NCI-H774 (cell line): Measurements from ENCODE around the gene PARP16.
"Not testable (repeated sequence)": the region's sequence is repeated elsewhere in the genome, so short reads cannot be mapped to it uniquely, and the experiment has no call there.

Source experiments
- DNase-seq: peaks from one replicate; lab custom pipeline; 2025; lab: John Stamatoyannopoulos, UW

PARP16 gene

DNA sequence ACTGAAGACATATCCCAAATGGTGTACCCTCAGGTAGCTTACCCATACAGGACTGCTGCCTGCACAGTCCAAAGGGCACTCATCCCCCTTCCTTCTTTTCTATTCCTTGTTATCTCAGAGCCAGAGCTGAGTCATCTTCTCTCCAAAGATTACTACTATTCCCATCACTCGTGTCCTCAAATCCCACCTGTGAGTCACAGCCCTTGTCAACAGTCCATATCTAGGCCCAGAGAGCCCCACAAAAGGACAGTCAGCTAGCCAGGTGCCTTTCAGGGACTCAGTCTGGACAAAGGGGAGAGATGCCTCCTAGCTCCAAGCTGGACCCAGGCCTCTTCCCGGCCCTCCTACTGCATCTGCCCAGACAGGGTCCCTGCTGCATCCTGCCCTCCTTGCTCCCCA lies 11.0 kb downstream of the PARP16 start:
- DNase-seq: no peak

DNA sequence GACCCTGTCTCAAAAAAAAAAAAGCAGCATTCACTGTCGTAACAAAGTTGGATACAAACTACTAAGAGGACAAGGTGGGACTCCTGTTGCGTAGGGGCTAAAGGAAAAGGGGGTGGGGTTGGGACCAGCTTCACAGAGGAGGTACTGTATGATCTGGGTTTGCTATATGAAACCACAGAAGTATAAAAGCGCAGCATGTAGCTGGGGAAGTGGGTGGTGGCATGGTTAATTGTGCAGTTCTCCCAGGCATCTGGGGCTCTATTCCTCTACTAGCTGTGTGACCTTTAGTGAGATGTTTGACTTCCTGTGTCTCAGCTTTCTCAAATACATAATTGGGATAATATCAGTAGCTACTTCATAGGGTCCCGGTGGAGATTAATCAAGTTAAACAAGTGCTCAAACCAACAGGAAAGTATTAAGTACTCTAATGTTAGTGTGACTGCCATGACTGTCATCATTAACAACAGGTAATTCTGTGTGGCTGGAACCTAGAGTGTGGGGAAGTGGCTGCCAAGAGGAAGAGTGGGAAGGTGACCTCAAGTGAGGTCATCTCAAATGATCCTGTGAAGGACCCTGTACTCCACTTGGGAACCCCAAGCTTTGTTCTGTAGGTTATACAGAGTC lies 11.5 kb downstream of the PARP16 start:
- no peak for DNase-seq

DNA sequence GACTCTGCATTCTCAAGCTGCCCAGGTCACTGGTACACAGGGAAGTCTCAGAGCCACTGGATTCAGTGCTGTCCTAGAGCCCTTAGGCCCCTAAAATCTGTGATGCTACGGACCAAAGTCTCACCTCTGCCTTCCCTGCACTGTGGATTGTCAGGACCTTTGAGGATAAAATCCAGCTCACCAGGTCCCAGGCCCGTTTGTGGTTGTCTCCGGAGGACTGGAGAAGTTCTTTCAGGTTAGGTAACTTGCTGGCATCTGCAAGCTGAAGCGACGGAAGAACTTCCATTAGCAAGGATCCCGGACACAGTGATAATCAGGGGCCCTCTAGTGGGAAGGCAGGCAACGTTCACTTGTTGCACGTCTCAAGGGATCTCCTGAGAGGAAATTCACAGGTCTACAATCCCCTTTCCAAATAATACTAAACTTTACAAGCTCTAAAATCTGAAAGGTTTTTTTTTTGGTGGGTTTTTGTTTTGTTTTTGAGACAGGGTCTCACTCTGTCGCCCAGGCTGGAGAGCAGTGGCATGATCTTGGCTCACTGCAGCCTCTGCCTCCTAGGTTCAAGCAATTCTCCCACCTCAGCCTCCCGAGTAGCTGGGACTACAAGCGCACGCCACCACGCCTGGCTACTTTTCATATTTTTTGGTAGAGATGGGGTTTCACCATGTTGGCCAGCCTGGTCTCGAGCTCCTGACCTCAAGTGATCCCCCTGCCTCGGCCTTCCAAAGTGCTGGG lies 15.7 kb downstream of the PARP16 start:
- DNase-seq: not testable (repeated sequence)

- no peak for DNase-seq
Observed at GRCh38 chr15:65268411-65268810, 18.3 kb downstream of the PARP16 start.

DNA sequence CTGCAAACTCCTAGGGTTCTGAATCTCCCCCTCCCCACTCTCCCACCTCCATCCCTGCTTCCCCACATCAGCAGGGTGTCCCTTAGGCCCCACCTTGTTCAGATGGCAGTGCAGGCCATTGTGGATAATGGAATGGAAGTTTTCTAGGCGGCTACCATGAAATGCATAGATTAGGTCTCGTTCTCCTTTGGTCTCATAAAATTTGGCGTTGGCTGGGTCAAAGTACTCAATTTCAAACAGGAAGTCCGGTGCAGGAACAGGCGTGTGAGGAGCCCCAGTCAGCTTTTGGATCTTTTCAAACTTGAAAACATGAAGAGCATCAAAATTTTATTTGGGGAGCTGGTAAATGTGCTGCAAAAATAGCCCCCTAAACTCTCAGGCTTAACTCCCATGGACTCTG lies 20.2 kb downstream of the PARP16 start:
- no peak for DNase-seq

DNA sequence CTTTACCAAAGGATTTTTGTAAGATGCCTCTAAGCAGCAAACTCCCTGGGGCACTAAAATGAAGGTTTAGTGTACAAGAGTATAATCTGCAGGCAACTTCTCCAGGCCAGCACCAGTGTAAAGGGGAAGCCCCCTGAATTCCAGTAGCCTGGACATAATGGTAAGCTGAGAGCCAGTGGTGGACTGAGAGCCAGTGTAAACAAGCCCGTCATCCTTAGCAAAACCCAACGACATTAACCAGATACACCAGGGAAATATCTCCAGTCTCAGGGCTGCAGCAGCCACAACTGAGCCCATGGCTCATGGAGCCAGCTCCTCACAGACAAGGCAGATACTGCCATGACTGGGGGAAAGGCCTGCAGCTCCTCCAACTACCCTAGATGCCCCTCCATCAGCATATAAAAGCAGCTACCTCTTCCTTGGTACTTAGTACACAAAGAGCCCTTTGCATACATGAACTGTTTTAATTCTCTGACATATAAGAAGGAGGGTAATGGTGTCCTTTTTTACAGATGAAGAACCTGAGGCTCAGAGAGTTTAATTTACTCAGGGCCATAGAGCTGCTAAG lies 21.7 kb downstream of the PARP16 start:
- no peak for DNase-seq

DNA sequence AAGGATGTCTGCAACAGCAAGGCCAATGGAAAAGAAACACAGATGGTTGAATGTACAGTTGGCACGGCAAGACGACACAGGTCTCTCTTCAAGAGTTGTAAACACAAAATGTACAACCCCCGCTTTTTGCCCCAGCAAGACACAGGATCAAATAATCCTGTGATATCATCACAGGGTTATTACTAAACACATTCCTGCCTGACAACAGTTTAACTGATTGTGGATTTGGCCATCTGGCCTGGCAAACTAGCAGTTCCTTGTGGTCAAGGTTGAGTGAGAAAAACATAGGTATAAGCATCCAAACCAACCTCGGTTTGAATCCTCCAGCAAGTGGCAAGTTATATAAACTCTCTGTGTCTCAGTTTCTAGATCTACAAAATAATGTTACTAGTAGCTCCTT lies 23.4 kb downstream of the PARP16 start:
- DNase-seq: no peak

DNA sequence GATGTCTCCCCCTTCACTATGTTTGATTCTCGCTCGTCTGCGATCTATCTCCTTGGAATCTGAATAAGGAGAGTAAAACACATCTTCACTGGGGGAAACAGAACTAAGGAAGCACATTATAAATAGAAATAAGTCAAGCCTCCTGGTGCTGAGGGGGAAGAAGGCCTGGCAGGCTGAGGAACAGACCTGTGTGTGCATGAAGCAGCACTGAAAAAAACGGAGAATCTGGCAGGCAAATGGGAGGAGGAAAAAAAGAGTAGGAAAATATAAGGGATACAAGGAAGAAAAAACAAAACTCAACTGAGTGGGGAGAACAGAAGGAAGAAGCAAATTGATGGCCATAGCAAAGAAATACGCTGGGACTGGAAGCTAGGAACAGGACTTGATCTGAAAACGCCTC lies 25.7 kb downstream of the PARP16 start:
- DNase-seq: no peak

- no peak for DNase-seq
Observed at GRCh38 chr15:65259367-65259797, 27.3 kb downstream of the PARP16 start.

DNA sequence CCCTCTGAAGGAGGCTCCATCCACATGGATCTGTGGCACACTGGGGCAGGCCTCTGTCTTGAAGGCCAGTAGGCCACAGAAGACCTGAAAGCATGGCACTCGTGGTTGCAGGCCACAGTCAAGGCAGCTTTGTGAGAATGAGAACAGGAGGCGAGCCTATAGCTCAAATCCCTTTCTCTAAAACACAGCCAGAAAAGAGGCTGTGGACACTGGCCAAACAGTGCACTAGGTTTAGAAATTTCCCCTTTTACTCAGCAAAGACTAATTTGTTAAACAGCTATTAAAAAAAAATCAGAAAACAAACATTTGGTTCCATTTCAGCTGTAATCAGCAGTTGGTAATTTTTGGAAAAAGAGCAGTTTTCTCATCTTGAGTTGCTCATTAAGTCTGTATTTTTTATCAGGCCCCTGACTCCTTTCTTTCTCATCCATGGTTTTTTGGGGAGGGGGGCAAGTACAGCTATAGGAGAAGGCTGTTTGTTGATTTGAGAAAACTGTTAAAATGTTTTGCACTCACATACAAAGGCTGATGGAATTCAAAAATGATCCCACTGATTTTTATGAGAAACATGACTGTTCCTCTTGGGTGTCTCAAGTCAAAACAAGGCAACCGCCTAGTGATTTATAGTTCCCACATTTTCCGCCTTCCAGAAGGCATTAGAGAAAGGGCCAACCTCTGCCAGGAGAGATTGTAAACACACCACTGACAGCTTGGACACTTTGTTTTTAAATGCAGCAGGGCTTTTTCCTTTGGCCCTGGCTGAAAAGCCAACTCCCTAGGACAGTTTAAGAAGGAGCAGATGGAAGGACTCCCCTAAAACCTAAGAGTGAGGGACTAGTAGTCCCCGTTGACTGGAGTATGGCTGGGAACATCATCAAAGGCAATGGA lies 28.1 kb downstream of the PARP16 start:
- no peak for DNase-seq

- DNase-seq: no peak
Observed at GRCh38 chr15:65255486-65256140, 31.1 kb downstream of the PARP16 start.

DNA sequence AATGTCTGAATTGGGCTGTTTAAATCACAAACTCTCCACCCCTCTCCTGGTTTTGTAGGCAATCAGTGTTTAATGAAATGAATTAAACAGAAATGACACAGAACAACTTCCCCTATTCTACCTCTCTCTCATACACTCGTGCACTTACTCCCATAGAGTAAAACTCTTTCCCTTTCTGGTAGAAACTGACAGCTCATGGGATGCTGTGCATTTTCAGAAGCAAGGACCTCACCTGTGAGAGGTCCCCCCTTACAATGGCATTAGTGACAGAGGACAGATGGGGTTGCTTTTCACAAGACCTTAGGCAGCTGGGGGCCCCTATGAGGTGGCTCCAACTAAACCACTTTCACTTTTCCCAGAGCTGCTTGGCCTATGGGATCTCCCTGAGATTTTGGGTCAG lies 31.9 kb downstream of the PARP16 start:
- no peak for DNase-seq

- DNase-seq: no peak
Observed at GRCh38 chr15:65254356-65254755, 32.3 kb downstream of the PARP16 start.

- no peak for DNase-seq
Observed at GRCh38 chr15:65249641-65250040, 37.0 kb downstream of the PARP16 start.

- no peak for DNase-seq
Observed at GRCh38 chr15:65248511-65249255, 38.0 kb downstream of the PARP16 start.

GRCh38 chr15:65246939-65247338 lies 39.7 kb downstream of the PARP16 start:
- DNase-seq: no peak

DNA sequence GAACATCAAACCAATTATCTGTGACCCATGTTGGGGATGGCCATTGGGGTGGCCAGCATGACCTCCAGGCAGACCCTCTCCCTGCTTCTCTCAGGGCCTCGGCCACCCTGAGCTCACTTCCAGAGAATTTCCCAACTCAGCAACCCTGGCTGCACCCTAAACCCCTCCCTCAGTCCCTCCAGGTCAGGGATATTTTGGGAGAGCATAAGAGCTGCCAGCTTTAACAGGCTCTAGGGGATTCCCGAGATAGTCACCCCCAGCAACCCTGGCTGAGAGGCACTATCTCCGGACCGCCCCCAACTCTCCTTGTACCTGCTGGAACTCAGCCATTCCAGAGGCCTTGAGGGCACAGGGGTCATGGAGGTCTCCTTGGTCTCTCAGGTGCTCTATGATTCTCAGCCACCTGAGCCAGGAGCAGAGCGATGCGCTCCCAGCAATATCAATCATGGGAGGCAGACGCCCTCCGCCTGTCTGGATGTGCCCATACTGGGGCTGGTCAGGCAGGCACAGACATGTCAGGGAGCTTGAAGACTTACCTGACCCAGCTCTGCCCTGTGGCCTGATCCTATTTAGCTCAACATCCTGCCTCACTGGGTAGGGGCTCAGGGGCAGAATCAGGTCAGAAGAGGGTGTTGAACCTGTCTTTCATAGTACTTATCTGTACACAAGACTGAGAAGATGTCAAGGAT lies 40.5 kb downstream of the PARP16 start:
- DNase-seq: no peak

GRCh38 chr15:65245096-65245856 lies 41.4 kb downstream of the PARP16 start:
- DNase-seq: no peak

GRCh38 chr15:65244638-65245037 lies 42.0 kb downstream of the PARP16 start:
- no peak for DNase-seq

GRCh38 chr15:65236443-65236842 lies 50.2 kb downstream of the PARP16 start:
- not testable (repeated sequence) for DNase-seq
